HCT116 (cell line): Measurements from ENCODE around the gene ARHGEF6. TPM values are rescaled to one million over a fixed set of nuclear protein-coding genes. Genes with fewer than 3 reads are reported as not detected.

Experiments
- ATAC-seq: fragments of 200-7000 bp; cut with Tn5 transposase; 2 replicates; pipeline ENCODE4 v1.9.1; 2020; ENCODE audit warnings: mild to moderate bottlenecking, moderate library complexity
- BruUV-seq: library from RNA; stranded (reverse); fragments of 400-500 nt; replicated peaks from 2 replicates; lab custom pipeline; 2021; lab: Mats Ljungman, UMichigan
- CTCF ChIA-PET: fragments of 300-600 bp; sonication (Branson Sonifier 250); formaldehyde crosslinking; loops from one replicate; lab custom pipeline; 2021; ENCODE audit warnings: antibody characterized with exemption; lab: Charles Lee
- POLR2A ChIA-PET: fragments of 300-600, 350-600 bp; sonication (Branson Sonifier 250); formaldehyde crosslinking; loops from one replicate; lab custom pipeline; 2021; ENCODE audit warnings: antibody characterized with exemption; lab: Charles Lee
- RAD21 ChIA-PET, 2 experiments: fragments of 300-600 bp; sonication (Branson Sonifier 250); formaldehyde crosslinking; loops; one replicate each; lab custom pipeline; 2023; ENCODE audit warnings: low total read pairs in 2 of 2; ENCODE audit not compliant: uncharacterized antibody in 2 of 2, unreplicated experiment in 2 of 2, low non-redundant PET in 1 of 2; lab: Charles Lee
- DNase-seq: peaks from one replicate; pipeline ENCODE4 v3.0.0-alpha.2; 2010; ENCODE audit warnings: low read depth, low spot score
- H2AFZ ChIP-seq: fragments of 200-600 bp; shearing (Covaris generic), sonication (generic); 2 replicates; pipeline ENCODE4 v1.6.1; 2017; ENCODE audit warnings: low read depth, mixed run types, mixed read lengths, antibody characterized with exemption, low read length; ENCODE audit not compliant: poor library complexity, severe bottlenecking
- H3K27ac ChIP-seq: 2 replicates; pipeline ENCODE4 v1.5.1; 2012; ENCODE audit warnings: low read depth, low read length
- H3K27me3 ChIP-seq: fragments of 200-600 bp; sonication (generic); 2 replicates; pipeline ENCODE4 v1.6.1; 2016; ENCODE audit warnings: mixed run types, low read length, mixed read lengths; ENCODE audit not compliant: insufficient read depth
- H3K36me3 ChIP-seq, 2 experiments: fragments of 200-500 bp in 1 of 2; fragments of 200-600 bp in 1 of 2; sonication (Bioruptor generic) in 1 of 2; sonication (generic) in 1 of 2; 2 replicates each; pipeline versions ENCODE4 v1.5.1 to v1.6.1; 2014 to 2016; ENCODE audit warnings: low read length in 2 of 2, inconsistent platforms in 1 of 2, mixed read lengths in 1 of 2, mixed run types in 1 of 2; ENCODE audit not compliant: insufficient read depth in 2 of 2, control insufficient read depth in 1 of 2
- H3K4me1 ChIP-seq, 2 experiments: fragments of 200-600 bp in 1 of 2; sonication (generic) in 1 of 2; 2 replicates each; pipeline versions ENCODE4 v1.5.1 to v1.6.1; 2012 to 2017; ENCODE audit warnings: low read length in 2 of 2, inconsistent platforms in 1 of 2, mild to moderate bottlenecking in 1 of 2, mixed read lengths in 1 of 2, mixed run types in 1 of 2, moderate library complexity in 1 of 2; ENCODE audit not compliant: insufficient read depth in 2 of 2, control insufficient read depth in 1 of 2
- H3K4me2 ChIP-seq: fragments of 200-600 bp; sonication (generic); 2 replicates; pipeline ENCODE4 v1.6.1; 2017; ENCODE audit warnings: mixed run types, low read length, mixed read lengths
- H3K4me3 ChIP-seq, 2 experiments: fragments of 200-600 bp in 1 of 2; sonication (generic) in 1 of 2; replicated peaks in 1 of 2; 2 replicates each; pipeline ENCODE4 v1.5.1; 2011 to 2016; ENCODE audit warnings: low read length in 2 of 2, control low read depth in 1 of 2, low read depth in 1 of 2, mild to moderate bottlenecking in 1 of 2, mixed read lengths in 1 of 2, mixed run types in 1 of 2
- H3K79me2 ChIP-seq: fragments of 200-600 bp; sonication (generic); 2 replicates; pipeline ENCODE4 v1.6.1; 2017; ENCODE audit warnings: mild to moderate bottlenecking, mixed run types, low read length, moderate library complexity, mixed read lengths; ENCODE audit not compliant: insufficient read depth
- H3K9ac ChIP-seq: fragments of 200-600 bp; sonication (generic); 2 replicates; pipeline ENCODE4 v1.6.1; 2016; ENCODE audit warnings: low read length, mixed read lengths
- H3K9me2 ChIP-seq: fragments of 200-600 bp; sonication (generic), shearing (Covaris generic); 2 replicates; pipeline ENCODE4 v1.6.1; 2017; ENCODE audit warnings: mixed run types, mild to moderate bottlenecking, moderate library complexity; ENCODE audit not compliant: insufficient read depth
- H3K9me3 ChIP-seq, 2 experiments: fragments of 200-500 bp in 1 of 2; fragments of 200-600 bp in 1 of 2; sonication (Bioruptor generic) in 1 of 2; sonication (generic) in 1 of 2; 2 replicates each; pipeline ENCODE4 v1.6.1; 2014 to 2017; ENCODE audit warnings: low read length in 2 of 2, mixed read lengths in 2 of 2, inconsistent platforms in 1 of 2, low read depth in 1 of 2, mild to moderate bottlenecking in 1 of 2, mixed run types in 1 of 2, moderate library complexity in 1 of 2; ENCODE audit not compliant: control insufficient read depth in 1 of 2, insufficient read depth in 1 of 2
- H4K20me1 ChIP-seq: fragments of 200-600 bp; sonication (generic), shearing (Covaris generic); 2 replicates; pipeline ENCODE4 v1.6.1; 2017; ENCODE audit warnings: mixed run types, mild to moderate bottlenecking, moderate library complexity; ENCODE audit not compliant: insufficient read depth
- CEBPB ChIP-seq: IDR thresholded peaks from 2 replicates; pipeline ENCODE4 v1.6.1; 2012; ENCODE audit warnings: low read depth
- RAD21 ChIP-seq: IDR thresholded peaks from 2 replicates; pipeline ENCODE4 v1.6.1; 2012; ENCODE audit warnings: low read depth, mild to moderate bottlenecking
- SIN3A ChIP-seq: IDR thresholded peaks from 2 replicates; pipeline ENCODE4 v1.6.1; 2012; ENCODE audit warnings: low read depth
- YY1 ChIP-seq: IDR thresholded peaks from 2 replicates; pipeline ENCODE4 v1.6.1; 2011; ENCODE audit warnings: low read length, low read depth, moderate library complexity, mild to moderate bottlenecking; ENCODE audit not compliant: insufficient replicate concordance; ENCODE audit errors: extremely low read depth
- ZBTB33 ChIP-seq: IDR thresholded peaks from 2 replicates; pipeline ENCODE4 v1.6.1; 2011; ENCODE audit warnings: mild to moderate bottlenecking, low read length, moderate library complexity; ENCODE audit not compliant: insufficient replicate concordance; ENCODE audit errors: extremely low read depth
- intact Hi-C: fragments of 100-400 bp; cut with micrococcal nuclease; formaldehyde crosslinking; loops from 2 replicates; pipeline ENCODE4 v1.10.0; 2022
- total RNA-seq: library from RNA; stranded (reverse); gene quantifications from one replicate; pipeline ENCODE4 v1.2.1, GENCODE V29; 2021; ENCODE audit not compliant: unreplicated experiment

ARHGEF6 gene
- total RNA-seq, 1 experiment from 2014 or later, result 1.9 TPM

- BruUV-seq, result no TSS peak
- ChIA-PET RAD21 (no interaction called here), POLR2A (no interaction called here), CTCF (no interaction called here)
- Histone ChIP-seq H3K79me2 (no peaks in the 10 kb centered on the region), H3K27ac (no peak overlapping the region), H2AFZ (no peak overlapping the region), H4K20me1 (no peaks in the 10 kb centered on the region), H3K4me3 (no peak overlapping the region), H3K36me3 (no peaks in the 10 kb centered on the region), H3K9ac (no peak overlapping the region), H3K9me3 (no peaks in the 10 kb centered on the region), H3K27me3 (no peaks in the 10 kb centered on the region), H3K9me2 (no peaks in the 10 kb centered on the region), H3K4me2 (no peak overlapping the region), H3K4me1 (no peaks in the 10 kb centered on the region)
- intact Hi-C loops, result no loop called here
- TF ChIP-seq RAD21, result no peak
- TF ChIP-seq CEBPB, result no peak
- TF ChIP-seq SIN3A, result no peak
- no peak for TF ChIP-seq ZBTB33
- DNase-seq (no peak), ATAC-seq (no peak)
Observed at GRCh38 chrX:136684120-136684519, 96.6 kb downstream of the ARHGEF6 start.

GRCh38 chrX:136679531-136679930, 101.2 kb downstream of the ARHGEF6 start:
- BruUV-seq, result no TSS peak
- ChIA-PET RAD21 (no interaction called here), CTCF (no interaction called here), POLR2A (no interaction called here)
- Histone ChIP-seq H3K4me3 (no peak overlapping the region), H3K4me2 (no peak overlapping the region), H3K27me3 (no peaks in the 10 kb centered on the region), H3K27ac (no peak overlapping the region), H3K9me3 (no peaks in the 10 kb centered on the region), H3K4me1 (no peaks in the 10 kb centered on the region), H4K20me1 (no peaks in the 10 kb centered on the region), H3K9ac (no peak overlapping the region), H3K79me2 (no peaks in the 10 kb centered on the region), H3K36me3 (no peaks in the 10 kb centered on the region), H2AFZ (no peak overlapping the region), H3K9me2 (no peaks in the 10 kb centered on the region)
- no peak for TF ChIP-seq YY1
- DNase-seq, result no peak
- intact Hi-C loops, result no loop called here
- no peak for ATAC-seq
